IPS DF 6.9 (cell line): ENCODE measurements around the gene TCF3.

ENCODE experiments used
- DNase-seq: peaks from one replicate; pipeline ENCODE4 v3.0.0-alpha.2; 2013; ENCODE audit warnings: low read depth, low spot score
- H3K27ac ChIP-seq: one replicate; pipeline ENCODE4 v1.5.1; 2013; ENCODE audit warnings: low read length, control low read depth
- H3K27me3 ChIP-seq: 2 replicates; pipeline ENCODE4 v1.6.1; 2013; ENCODE audit warnings: mild to moderate bottlenecking, low read length; ENCODE audit not compliant: control insufficient read depth, insufficient read depth
- H3K36me3 ChIP-seq: 2 replicates; pipeline ENCODE4 v1.6.1; 2013; ENCODE audit warnings: low read length; ENCODE audit not compliant: control insufficient read depth, insufficient read depth
- H3K4me1 ChIP-seq: 2 replicates; pipeline ENCODE4 v1.6.1; 2013; ENCODE audit warnings: low read length; ENCODE audit not compliant: control insufficient read depth, insufficient read depth
- H3K4me3 ChIP-seq: 2 replicates; pipeline ENCODE4 v1.5.1; 2013; ENCODE audit warnings: mild to moderate bottlenecking, low read length
- H3K9me3 ChIP-seq: 2 replicates; pipeline ENCODE4 v1.6.1; 2013; ENCODE audit warnings: low read length, inconsistent platforms; ENCODE audit not compliant: control insufficient read depth, insufficient read depth
- WGBS: extraction: QIAGEN DNeasy Blood & Tissue Kit; methylation state at CpG from one replicate; pipeline ENCODE4 v1.1.7; 2013; ENCODE audit warnings: mixed read lengths, missing lambda C conversion rate; ENCODE audit not compliant: insufficient read length, insufficient coverage; 5-methylcytosine and 5-hydroxymethylcytosine counted together

TCF3 gene

GRCh38 chr19:1580957-1581356 lies 71.5 kb downstream of the TCF3 start:
- H3K9me3 ChIP-seq, result no peaks in the 10 kb centered on the region
- H3K4me1 ChIP-seq, result no peaks in the 10 kb centered on the region
- H3K36me3 ChIP-seq, result peaks cover 48% of the 10 kb centered on the region
- no peak for DNase-seq
- H3K27ac ChIP-seq, result no peak overlapping the region
- no CpG with 5 or more reads among the region's 22 CpGs for WGBS
- no peaks in the 10 kb centered on the region for H3K27me3 ChIP-seq
- H3K4me3 ChIP-seq, result no peak overlapping the region

GRCh38 chr19:1580382-1580781 lies 72.0 kb downstream of the TCF3 start:
- no peak overlapping the region for H3K4me3 ChIP-seq
- no peak overlapping the region for H3K27ac ChIP-seq
- H3K27me3 ChIP-seq, result no peaks in the 10 kb centered on the region
- no peaks in the 10 kb centered on the region for H3K4me1 ChIP-seq
- H3K36me3 ChIP-seq, result peaks cover 48% of the 10 kb centered on the region
- WGBS, result no CpG with 5 or more reads among the region's 20 CpGs
- no peak for DNase-seq
- H3K9me3 ChIP-seq, result no peaks in the 10 kb centered on the region

DNA sequence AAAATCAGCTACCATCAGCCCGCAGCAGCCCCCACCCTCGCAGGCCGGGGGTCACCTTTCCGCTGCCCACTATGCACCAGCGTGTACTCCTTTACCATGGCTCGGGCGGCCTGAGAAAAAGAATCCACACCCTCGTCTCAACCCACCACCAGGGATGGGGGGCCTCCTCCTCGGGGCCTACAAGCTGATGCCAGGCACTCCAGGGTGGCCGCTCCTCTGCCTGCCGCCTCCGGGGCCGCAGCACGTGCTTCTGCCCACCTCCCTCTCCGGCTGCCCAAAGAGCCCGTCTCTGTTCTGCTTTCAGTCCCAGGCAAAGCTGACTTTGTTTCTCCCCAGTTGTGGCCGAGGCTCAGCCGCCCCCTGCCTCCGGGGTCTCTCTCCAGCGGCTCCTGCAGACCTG lies 73.2 kb downstream of the TCF3 start:
- no peak for DNase-seq
- no peak overlapping the region for H3K27ac ChIP-seq
- H3K27me3 ChIP-seq, result no peaks in the 10 kb centered on the region
- H3K4me1 ChIP-seq, result no peaks in the 10 kb centered on the region
- WGBS, result no CpG with 5 or more reads among the region's 20 CpGs
- peaks cover 40% of the 10 kb centered on the region for H3K36me3 ChIP-seq
- H3K4me3 ChIP-seq, result no peak overlapping the region
- H3K9me3 ChIP-seq, result no peaks in the 10 kb centered on the region

GRCh38 chr19:1577929-1578618 lies 74.3 kb downstream of the TCF3 start:
- H3K36me3 ChIP-seq, result peaks cover 37% of the 10 kb centered on the region
- H3K4me3 ChIP-seq, result no peak overlapping the region
- H3K27me3 ChIP-seq, result no peaks in the 10 kb centered on the region
- no peaks in the 10 kb centered on the region for H3K9me3 ChIP-seq
- H3K27ac ChIP-seq, result no peak overlapping the region
- WGBS, result no CpG with 5 or more reads among the region's 49 CpGs
- no peak for DNase-seq
- no peaks in the 10 kb centered on the region for H3K4me1 ChIP-seq

DNA sequence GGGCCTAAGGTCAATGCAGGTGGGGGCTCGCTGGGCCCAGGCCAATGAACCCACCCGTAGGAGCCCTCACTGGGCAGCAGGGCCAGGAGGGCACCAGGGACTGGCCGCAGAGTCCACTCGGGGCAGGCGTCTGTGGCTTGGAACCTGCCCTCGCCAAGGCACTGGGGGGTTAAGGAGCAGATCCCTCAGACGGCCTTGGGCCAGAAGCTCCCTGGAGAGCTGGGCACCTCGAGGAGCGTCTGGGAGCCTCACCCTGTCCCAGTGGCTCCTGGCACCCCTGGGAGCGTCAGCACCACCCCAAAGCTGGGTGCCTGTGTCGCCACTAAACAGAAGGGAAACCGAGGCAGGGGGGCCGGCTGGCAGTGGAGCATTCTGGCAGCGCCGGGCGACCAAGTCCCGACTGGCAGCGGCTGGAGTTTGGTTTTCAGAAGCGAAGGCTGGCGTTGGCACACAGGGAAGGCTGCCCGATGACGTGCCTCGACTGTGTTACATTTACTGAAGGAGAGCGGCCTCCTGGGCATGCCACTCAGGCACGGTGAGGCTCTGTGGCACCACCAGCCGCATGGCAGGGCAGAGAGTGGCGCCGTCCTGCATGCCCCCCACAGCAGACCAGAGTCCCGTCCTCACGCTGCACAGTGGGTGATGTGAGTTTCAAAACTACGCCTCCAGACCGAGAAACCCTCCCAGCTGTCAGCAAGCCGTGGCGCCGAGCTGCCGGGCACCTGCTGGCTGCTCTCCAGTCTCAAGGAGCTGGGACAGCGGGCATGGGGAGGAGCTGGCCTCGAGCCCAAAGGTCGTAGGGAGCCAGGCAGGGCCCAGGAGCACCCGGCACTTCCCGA lies 75.1 kb downstream of the TCF3 start:
- no peaks in the 10 kb centered on the region for H3K9me3 ChIP-seq
- DNase-seq, result no peak
- H3K36me3 ChIP-seq, result peaks cover 34% of the 10 kb centered on the region
- WGBS, result no CpG with 5 or more reads among the region's 41 CpGs
- H3K27ac ChIP-seq, result no peak overlapping the region
- no peaks in the 10 kb centered on the region for H3K27me3 ChIP-seq
- no peaks in the 10 kb centered on the region for H3K4me1 ChIP-seq
- no peak overlapping the region for H3K4me3 ChIP-seq

DNA sequence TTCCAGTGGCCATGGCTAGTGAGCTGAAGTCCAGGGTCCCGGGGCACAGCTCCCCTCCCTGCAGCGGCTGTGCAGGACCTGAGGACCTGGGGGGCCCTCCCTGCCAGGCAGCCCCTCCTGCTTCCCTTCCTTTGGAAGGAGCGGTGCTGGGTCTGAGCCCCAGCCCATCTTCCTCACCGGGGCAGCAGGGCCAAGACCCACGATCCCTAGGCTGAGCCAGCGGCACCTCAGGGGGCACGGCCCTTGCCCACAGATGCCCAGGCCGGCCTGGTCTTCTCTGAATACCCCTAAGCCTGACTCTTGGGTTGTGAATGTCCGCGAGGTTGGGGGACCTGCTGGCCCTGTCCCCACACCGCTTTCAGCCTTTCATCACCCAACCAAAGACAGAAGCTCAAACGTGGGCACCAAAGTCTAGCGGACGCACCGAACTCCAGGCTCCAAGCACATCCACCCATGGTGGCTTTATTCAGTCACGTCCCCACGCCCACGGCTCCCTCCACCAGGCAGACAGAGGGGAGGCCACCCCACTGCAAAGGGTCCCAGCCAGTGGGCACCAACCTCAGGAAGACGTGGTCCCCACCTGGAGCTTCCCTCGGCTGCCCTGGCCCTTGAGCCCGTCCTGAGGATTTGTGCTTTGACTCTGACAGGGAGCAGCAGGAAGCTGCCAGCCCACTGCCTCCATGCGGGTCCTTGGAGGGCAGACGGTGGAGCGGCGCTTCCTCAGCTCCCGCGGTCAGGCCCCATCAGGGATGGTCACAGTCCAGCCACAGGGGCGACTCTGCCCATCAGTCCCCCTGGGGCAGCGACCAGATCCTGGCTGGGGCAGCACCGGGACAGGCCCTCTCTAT lies 75.9 kb downstream of the TCF3 start:
- H3K9me3 ChIP-seq, result no peaks in the 10 kb centered on the region
- no CpG with 5 or more reads among the region's 30 CpGs for WGBS
- DNase-seq, result no peak
- no peak overlapping the region for H3K27ac ChIP-seq
- no peaks in the 10 kb centered on the region for H3K27me3 ChIP-seq
- H3K36me3 ChIP-seq, result peaks cover 32% of the 10 kb centered on the region
- no peaks in the 10 kb centered on the region for H3K4me1 ChIP-seq
- H3K4me3 ChIP-seq, result no peak overlapping the region

- no peak for DNase-seq
- H3K36me3 ChIP-seq, result peaks cover 23% of the 10 kb centered on the region
- no peaks in the 10 kb centered on the region for H3K9me3 ChIP-seq
- H3K4me1 ChIP-seq, result no peaks in the 10 kb centered on the region
- H3K4me3 ChIP-seq, result no peak overlapping the region
- no peak overlapping the region for H3K27ac ChIP-seq
- WGBS, result no CpG with 5 or more reads among the region's 22 CpGs
- no peaks in the 10 kb centered on the region for H3K27me3 ChIP-seq
Measured at GRCh38 chr19:1575323-1576241, 76.8 kb downstream of the TCF3 start.

DNA sequence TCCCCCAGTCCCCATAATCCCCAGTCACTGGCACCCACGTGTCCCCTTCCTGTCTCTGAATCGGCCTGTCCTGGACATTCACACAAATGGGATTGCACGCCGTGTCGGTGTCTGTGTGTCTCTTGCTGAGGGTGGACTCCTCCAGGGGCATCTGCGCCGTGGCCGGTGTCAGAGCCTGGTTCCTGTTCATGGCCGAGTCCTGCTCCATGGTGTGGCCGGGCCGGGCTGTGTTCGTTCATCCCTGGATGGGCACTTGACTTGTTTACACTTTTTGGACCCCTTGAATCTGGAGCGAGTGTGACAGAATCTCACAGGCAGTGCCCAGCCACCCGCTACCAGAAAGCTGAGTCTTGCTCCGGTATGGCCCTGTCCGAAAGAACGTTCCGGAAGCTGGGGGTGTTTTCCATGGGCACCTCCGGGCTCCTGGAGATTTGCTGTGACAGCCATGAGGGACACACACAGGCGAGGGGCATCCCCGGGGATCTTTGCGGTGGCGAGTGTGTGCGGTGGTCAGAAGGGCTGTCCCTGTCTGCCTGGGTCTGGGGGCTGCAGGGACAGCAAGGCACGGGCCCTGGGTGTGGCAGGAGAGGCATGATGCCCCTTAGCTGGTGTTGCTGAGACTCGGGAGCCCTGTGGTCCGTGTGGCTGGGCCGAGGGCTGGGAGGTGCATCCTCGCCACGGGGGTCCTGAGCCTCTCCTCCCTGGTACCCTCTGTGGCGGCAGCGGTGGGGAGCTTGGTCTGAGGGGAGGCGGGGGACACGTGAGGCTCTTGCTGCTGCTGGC lies 77.9 kb downstream of the TCF3 start:
- no CpG with 5 or more reads among the region's 34 CpGs for WGBS
- H3K36me3 ChIP-seq, result peaks cover 20% of the 10 kb centered on the region
- no peak for DNase-seq
- H3K27me3 ChIP-seq, result no peaks in the 10 kb centered on the region; the same call in 1 of the 2 replicates
- H3K27ac ChIP-seq, result no peak overlapping the region
- H3K4me1 ChIP-seq, result no peaks in the 10 kb centered on the region
- H3K9me3 ChIP-seq, result no peaks in the 10 kb centered on the region
- H3K4me3 ChIP-seq, result no peak overlapping the region

GRCh38 chr19:1572795-1573194 lies 79.6 kb downstream of the TCF3 start:
- H3K36me3 ChIP-seq, result peaks cover 14% of the 10 kb centered on the region
- H3K27ac ChIP-seq, result no peak overlapping the region
- H3K4me1 ChIP-seq, result no peaks in the 10 kb centered on the region
- DNase-seq, result no peak
- no CpG with 5 or more reads among the region's 9 CpGs for WGBS
- no peak overlapping the region for H3K4me3 ChIP-seq
- no peaks in the 10 kb centered on the region for H3K9me3 ChIP-seq
- peaks cover 5% of the 10 kb centered on the region; the same call in 1 of the 2 replicates for H3K27me3 ChIP-seq
